Measurements from ENCODE around the gene PLXNA4. TPM values are rescaled to one million over a fixed set of nuclear protein-coding genes. Genes with fewer than 3 reads are reported as not detected.

Gene PLXNA4
- total and polyA plus RNA-seq, 4 donors: 0.63 to 4.6 (median 2.1) TPM

DNA sequence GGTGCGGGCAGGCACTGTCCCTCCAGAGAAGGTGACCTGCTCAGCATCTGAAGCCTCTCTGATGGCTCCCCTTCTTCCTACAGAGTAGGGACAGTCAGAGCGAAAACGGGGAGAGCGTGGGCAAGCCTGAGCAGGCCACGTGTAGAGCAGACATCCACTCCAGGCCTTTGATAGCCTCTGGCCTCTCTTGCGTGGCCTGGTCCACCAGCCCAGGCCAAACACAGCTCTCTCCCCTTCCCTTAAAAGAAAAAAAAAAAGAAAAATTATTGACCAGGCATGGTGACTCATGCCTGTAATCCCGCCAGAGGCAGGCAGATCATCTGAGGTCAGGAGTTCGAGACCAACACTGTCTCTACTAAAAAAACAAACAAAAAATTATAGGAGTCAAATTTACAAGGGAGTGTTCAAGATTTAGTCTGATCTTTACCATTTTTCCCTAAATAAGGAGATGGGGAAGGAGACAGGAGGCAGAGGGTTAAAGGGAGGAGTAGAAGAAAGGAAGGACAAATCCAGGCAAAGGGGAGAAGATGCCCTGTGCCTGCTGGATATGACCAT, 84.8 kb downstream of the PLXNA4 start:
- ATAC-seq (ENCODE audit: insufficient read depth, low FRiP score) (no peak), DNase-seq (no peak)
- H3K4me1 ChIP-seq (ENCODE audit: control insufficient read depth in 5 of 5, insufficient read depth in 5 of 5, low read length in 5 of 5): peaks cover 0 to 5% (median 0%) of the 10 kb centered on the region in 5 donors
- TF ChIP-seq, protein P1, sequence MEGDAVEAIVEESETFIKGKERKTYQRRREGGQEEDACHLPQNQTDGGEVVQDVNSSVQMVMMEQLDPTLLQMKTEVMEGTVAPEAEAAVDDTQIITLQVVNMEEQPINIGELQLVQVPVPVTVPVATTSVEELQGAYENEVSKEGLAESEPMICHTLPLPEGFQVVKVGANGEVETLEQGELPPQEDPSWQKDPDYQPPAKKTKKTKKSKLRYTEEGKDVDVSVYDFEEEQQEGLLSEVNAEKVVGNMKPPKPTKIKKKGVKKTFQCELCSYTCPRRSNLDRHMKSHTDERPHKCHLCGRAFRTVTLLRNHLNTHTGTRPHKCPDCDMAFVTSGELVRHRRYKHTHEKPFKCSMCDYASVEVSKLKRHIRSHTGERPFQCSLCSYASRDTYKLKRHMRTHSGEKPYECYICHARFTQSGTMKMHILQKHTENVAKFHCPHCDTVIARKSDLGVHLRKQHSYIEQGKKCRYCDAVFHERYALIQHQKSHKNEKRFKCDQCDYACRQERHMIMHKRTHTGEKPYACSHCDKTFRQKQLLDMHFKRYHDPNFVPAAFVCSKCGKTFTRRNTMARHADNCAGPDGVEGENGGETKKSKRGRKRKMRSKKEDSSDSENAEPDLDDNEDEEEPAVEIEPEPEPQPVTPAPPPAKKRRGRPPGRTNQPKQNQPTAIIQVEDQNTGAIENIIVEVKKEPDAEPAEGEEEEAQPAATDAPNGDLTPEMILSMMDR (IDR thresholded peaks at IDR 0.05; ENCODE audit: control extremely low read depth, extremely low read depth): no peak
- H3K27me3 ChIP-seq (ENCODE audit: control insufficient read depth in 3 of 3, insufficient read depth in 3 of 3, low read length in 2 of 3): peaks cover 0 to 4% (median 4%) of the 10 kb centered on the region in 3 donors
- H3K9me3 ChIP-seq (ENCODE audit: control insufficient read depth in 4 of 4, insufficient read depth in 3 of 4, low read length in 3 of 4): no peaks in the 10 kb centered on the region
- 88 to 95% methylated on average over 8 of the region's 8 CpGs for WGBS, 2 donors
- H3K4me3 ChIP-seq: no peak overlapping the region
- H3K27ac ChIP-seq (ENCODE audit: low read depth in 1 of 2, low read length in 1 of 2): no peak overlapping the region
- H3K36me3 ChIP-seq (ENCODE audit: control insufficient read depth in 4 of 4, insufficient read depth in 4 of 4, low read length in 4 of 4): no peaks in the 10 kb centered on the region
- no peak overlapping the region for H3K9ac ChIP-seq (ENCODE audit: insufficient read depth in 1 of 2, low read length in 2 of 2)

DNA sequence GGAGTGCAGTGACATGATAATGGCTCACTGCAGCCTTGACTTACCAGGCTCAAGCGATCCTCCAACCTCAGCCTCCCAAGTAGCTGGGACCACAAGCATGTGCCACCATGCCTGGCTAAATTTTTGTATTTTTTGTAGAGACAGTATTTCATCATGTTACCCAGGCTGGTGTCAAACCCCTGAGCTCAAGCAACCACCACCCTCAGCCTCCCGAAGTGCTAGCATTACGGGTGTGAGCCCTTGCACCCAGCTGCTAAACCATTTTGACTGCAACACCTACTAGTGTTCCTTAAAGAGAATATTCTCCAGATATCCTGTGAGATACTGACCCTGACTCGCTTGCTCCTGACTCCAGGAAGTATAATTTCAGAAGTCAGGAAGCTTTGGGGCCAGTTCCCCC, 85.8 kb downstream of the PLXNA4 start:
- Histone ChIP-seq H3K9ac (ENCODE audit: insufficient read depth in 1 of 2, low read length in 2 of 2) (no peak overlapping the region), H3K27ac (ENCODE audit: low read depth in 1 of 2, low read length in 1 of 2) (no peak overlapping the region), H3K36me3 (ENCODE audit: control insufficient read depth in 4 of 4, insufficient read depth in 4 of 4, low read length in 4 of 4) (no peaks in the 10 kb centered on the region), H3K4me3 (no peak overlapping the region), H3K27me3 (ENCODE audit: control insufficient read depth in 3 of 3, insufficient read depth in 3 of 3, low read length in 2 of 3) (peaks cover 0 to 4% (median 4%) of the 10 kb centered on the region in 3 donors), H3K4me1 (ENCODE audit: control insufficient read depth in 5 of 5, insufficient read depth in 5 of 5, low read length in 5 of 5) (peaks cover 0 to 9% (median 4%) of the 10 kb centered on the region in 5 donors), H3K9me3 (ENCODE audit: control insufficient read depth in 4 of 4, insufficient read depth in 3 of 4, low read length in 3 of 4) (no peaks in the 10 kb centered on the region)
- DNase-seq (no peak), ATAC-seq (ENCODE audit: insufficient read depth, low FRiP score) (no peak)
- 60 to 69% methylated on average over 4 of the region's 4 CpGs for WGBS, 2 donors
- TF ChIP-seq, protein P1 (IDR thresholded peaks at IDR 0.05; ENCODE audit: control extremely low read depth, extremely low read depth): no peak

DNA sequence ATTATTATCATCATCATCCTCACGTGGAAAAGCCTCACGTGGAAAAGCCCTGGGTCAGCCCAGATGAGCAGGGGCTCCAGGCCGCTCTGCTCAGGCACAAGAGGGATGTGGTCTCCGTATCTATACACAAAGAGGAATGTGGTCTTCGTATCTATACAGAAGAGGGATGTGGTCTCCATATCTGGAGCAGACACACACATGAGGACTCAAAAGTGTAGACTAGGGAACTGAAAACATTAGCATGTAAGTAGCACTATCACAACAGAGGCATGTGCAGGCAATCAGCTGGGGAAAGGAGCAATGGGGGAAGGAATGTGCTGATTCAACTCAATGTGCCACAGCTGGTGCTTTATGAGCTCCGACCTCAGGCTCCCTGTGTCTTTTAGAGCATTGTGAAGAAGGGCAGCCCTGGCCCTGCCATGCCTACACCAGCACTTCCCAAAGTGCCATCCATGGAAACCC, 86.5 kb downstream of the PLXNA4 start:
- ATAC-seq (ENCODE audit: insufficient read depth, low FRiP score) (no peak), DNase-seq (no peak)
- Histone ChIP-seq H3K4me3 (no peak overlapping the region), H3K27ac (ENCODE audit: low read depth in 1 of 2, low read length in 1 of 2) (no peak overlapping the region), H3K9me3 (ENCODE audit: control insufficient read depth in 4 of 4, insufficient read depth in 3 of 4, low read length in 3 of 4) (no peaks in the 10 kb centered on the region), H3K9ac (ENCODE audit: insufficient read depth in 1 of 2, low read length in 2 of 2) (no peak overlapping the region), H3K27me3 (ENCODE audit: control insufficient read depth in 3 of 3, insufficient read depth in 3 of 3, low read length in 2 of 3) (peaks cover 0 to 4% (median 4%) of the 10 kb centered on the region in 3 donors), H3K36me3 (ENCODE audit: control insufficient read depth in 4 of 4, insufficient read depth in 4 of 4, low read length in 4 of 4) (no peaks in the 10 kb centered on the region), H3K4me1 (ENCODE audit: control insufficient read depth in 5 of 5, insufficient read depth in 5 of 5, low read length in 5 of 5) (peaks cover 0 to 9% (median 4%) of the 10 kb centered on the region in 5 donors)
- TF ChIP-seq, protein P1 (IDR thresholded peaks at IDR 0.05; ENCODE audit: control extremely low read depth, extremely low read depth): no peak
- WGBS, 2 donors: 82 to 85% methylated on average over 6 of the region's 6 CpGs
